T-helper 17 cell (primary cell): ENCODE measurements around the gene EID2. TPM values are rescaled to one million over a fixed set of nuclear protein-coding genes. Genes with fewer than 3 reads are reported as not detected.

Source experiments
- ATAC-seq: fragments of 150-1000 bp; cut with Tn5 transposase; 2 replicates; pipeline ENCODE4 v1.10.0; 2021; ENCODE audit warnings: mild to moderate bottlenecking, moderate library complexity
- DNase-seq, 3 donors: peaks; one replicate each; pipeline versions ENCODE4 v3.0.0 to v3.0.0-alpha.2; 2020 to 2021
- H3K9me3 ChIP-seq: one replicate; pipeline ENCODE4 v1.7.0; 2013; ENCODE audit warnings: low read length, mild to moderate bottlenecking; ENCODE audit not compliant: control insufficient read depth, poor library complexity, severe bottlenecking
- H3K27ac Mint-ChIP-seq: one replicate; pipeline ENCODE4 v1.8.0; 2022; ENCODE audit warnings: mild to moderate bottlenecking, moderate library complexity, mixed read lengths
- H3K27me3 Mint-ChIP-seq: one replicate; pipeline ENCODE4 v1.8.0; 2022; ENCODE audit warnings: mixed read lengths
- H3K36me3 Mint-ChIP-seq: one replicate; pipeline ENCODE4 v1.8.0; 2022; ENCODE audit warnings: low read depth, mixed read lengths
- H3K4me1 Mint-ChIP-seq: one replicate; pipeline ENCODE4 v1.8.0; 2022; ENCODE audit warnings: mild to moderate bottlenecking, mixed read lengths
- H3K4me3 Mint-ChIP-seq: one replicate; pipeline ENCODE4 v1.8.0; 2022; ENCODE audit warnings: mild to moderate bottlenecking, moderate library complexity, mixed read lengths
- total RNA-seq, 4 donors: library from RNA in 2 of 4; stranded (reverse) in 2 of 4; gene quantifications; one replicate each; pipeline ENCODE4 v1.2.3 and lab custom pipeline; 2022 to 2026

Gene EID2
- total RNA-seq, 2 donors from 2014 or later = 14.4 to 15.1 TPM

DNA sequence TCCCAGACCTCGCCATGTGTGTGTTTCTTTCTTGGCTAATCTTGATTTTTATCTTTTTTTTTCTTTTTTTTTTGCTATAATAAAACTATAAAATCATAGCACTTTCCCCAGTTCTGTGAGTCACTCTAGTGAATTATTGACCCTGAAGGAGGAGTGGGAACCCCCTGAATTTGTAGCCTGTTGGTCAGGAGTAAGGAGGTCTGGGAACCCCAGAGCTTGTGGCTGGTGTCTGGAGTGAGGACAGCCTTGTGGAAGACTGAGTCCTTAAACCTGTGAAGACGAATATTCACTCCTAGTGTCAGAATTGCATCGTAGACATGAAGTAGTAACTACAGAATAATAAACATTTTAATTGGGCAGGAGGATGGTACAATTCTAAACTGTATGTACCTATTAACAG, 14.8 kb downstream of the EID2 start:
- no peak for ATAC-seq
- H3K27me3 Mint-ChIP-seq = no peaks in the 10 kb centered on the region
- H3K4me3 Mint-ChIP-seq = no peak overlapping the region
- H3K27ac Mint-ChIP-seq = no peak overlapping the region
- no peaks in the 10 kb centered on the region for H3K9me3 ChIP-seq
- no peaks in the 10 kb centered on the region for H3K36me3 Mint-ChIP-seq
- no peak for DNase-seq
- no peaks in the 10 kb centered on the region for H3K4me1 Mint-ChIP-seq

DNA sequence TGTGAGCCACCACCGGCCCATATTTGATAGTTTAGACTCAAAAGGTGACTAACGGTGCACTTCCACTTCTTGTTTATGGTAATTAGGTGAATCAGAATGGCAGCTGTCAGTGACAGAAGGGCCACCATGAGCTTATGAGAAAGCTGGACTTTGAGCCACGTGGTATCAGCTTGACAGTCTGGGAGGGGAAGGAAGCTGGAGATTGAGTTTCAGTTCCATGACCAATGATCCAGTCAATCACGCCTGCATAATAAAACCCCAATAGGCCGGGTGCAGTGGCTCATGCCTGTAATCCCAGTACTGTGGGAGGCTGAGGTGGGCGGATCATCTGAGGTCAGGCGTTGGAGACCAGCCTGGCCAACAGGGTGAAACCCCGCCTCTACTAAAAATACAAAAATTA, 15.5 kb downstream of the EID2 start:
- Mint-ChIP-seq H3K4me3 (no peak overlapping the region), H3K36me3 (no peaks in the 10 kb centered on the region), H3K27ac (no peak overlapping the region), H3K27me3 (no peaks in the 10 kb centered on the region), H3K4me1 (no peaks in the 10 kb centered on the region)
- ATAC-seq (no peak), DNase-seq (no peak)
- no peaks in the 10 kb centered on the region for H3K9me3 ChIP-seq

DNA sequence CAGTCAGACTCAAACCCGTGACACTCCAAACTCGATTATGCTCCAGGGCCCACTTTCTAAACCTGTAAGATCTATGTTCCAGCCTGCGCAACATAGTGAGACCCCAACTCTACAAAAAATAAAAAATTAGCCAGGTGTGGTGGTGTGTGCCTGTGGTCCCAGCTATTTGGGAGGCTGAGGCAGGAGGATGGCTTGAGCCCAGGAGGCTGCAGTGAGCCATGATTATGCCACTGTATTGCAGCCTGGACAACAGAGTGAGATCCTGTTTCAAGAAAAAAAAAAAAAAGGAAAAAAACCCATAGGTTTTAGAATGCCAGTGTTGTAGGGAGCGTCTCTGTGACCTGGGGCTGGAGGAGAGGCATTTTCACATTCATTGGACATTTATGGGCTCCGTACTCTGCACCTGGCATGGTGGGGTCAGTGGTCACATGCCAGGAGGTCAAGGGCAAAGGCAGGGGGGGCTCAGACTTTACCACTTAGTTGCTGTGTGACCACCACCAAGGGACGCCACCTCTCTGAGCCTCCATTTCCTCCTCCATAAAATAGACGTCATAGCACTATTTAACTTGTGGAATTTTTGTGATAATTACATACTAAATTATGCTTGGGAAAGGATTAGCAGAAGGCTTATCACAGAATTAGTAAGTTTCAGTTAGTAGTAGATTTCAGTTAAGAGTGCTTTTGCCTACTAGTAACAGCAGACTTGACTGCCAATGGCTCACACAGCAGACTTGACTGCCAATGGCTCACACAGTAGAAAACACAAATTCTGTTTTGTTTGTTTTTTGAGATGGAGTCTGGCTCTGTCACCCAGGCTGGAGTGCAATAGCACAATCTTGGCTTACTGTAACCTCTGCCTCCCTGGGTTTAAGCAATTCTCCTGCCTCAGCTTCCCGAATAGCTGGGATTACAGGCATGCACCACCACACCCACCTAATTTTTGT, 19.1 kb downstream of the EID2 start:
- Mint-ChIP-seq H3K36me3 (peaks cover 7% of the 10 kb centered on the region), H3K4me1 (peaks cover 9% of the 10 kb centered on the region), H3K27ac (no peak overlapping the region), H3K4me3 (no peak overlapping the region), H3K27me3 (peaks cover 18% of the 10 kb centered on the region)
- ATAC-seq = no peak
- H3K9me3 ChIP-seq = no peaks in the 10 kb centered on the region
- DNase-seq = no peak

DNA sequence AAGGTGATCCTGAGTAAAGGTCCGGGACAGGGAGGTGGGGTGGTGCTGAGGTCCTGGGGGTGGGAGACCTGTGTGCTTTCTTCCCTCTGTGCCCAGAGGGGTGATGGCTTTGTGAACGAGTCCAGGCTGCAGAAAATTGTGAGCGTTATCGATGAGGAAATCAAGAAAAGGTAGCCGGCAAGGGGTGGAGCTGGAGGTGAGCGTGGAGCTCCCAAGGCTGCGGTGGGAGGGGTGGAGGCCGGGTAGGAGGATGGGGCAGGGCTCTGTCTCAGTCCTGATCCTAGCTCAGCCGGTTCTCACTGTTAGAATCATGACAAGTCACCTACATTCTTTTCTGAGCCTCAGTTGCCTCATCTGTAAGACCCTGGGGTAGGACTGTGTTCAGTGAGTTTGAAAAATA, 21.0 kb downstream of the EID2 start:
- Mint-ChIP-seq H3K27me3 (peaks cover 29% of the 10 kb centered on the region), H3K36me3 (peaks cover 10% of the 10 kb centered on the region), H3K27ac (no peak overlapping the region), H3K4me1 (peaks cover 13% of the 10 kb centered on the region), H3K4me3 (no peak overlapping the region)
- no peak for DNase-seq
- ATAC-seq = no peak
- no peaks in the 10 kb centered on the region for H3K9me3 ChIP-seq

DNA sequence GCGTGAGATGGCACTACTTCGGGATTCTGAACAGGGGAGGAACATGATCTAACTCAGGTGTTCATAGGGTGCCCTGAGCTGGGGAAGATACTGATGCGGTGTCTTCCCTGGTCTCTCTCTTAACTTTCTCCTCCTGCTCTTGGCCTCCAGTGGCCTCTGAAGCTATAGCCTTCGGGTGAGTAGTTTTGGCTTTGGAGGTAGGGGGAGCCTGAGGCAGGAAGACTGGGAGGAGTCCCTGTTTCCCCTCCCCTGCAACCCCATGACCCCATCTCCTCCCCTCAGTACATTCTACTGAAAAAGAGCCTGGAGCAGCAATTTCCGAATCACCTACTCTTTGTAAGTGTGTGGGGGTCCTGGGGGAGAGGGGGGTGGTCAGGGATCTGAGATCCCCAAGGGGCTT, 21.5 kb downstream of the EID2 start:
- peaks cover 34% of the 10 kb centered on the region for H3K27me3 Mint-ChIP-seq
- H3K4me1 Mint-ChIP-seq = peaks cover 13% of the 10 kb centered on the region
- H3K9me3 ChIP-seq = no peaks in the 10 kb centered on the region
- DNase-seq (no peak), ATAC-seq (no peak)
- peaks cover 10% of the 10 kb centered on the region for H3K36me3 Mint-ChIP-seq
- H3K4me3 Mint-ChIP-seq = no peak overlapping the region
- H3K27ac Mint-ChIP-seq = peak overlapping the region; percentile 39

DNA sequence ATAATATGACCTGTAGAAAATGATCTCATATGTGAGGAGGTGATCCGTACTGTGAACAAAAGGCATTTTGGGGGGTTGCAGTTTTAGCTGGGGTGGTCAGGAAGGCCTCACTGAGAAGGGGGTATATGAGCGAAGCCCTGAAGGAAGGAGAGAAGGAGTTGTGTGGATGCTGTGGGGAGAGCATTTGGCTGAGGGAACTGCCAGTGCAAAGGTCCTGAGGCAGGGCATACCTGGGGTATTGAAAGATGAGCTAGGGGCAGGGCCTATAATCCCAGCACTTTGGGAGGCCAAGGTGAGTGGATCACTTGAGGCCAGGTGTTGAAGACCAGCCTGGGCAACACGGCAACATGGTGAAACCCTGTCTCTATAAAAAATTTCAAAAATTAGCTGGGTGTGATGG, 22.5 kb downstream of the EID2 start:
- H3K9me3 ChIP-seq = no peaks in the 10 kb centered on the region
- Mint-ChIP-seq H3K4me3 (peak overlapping the region; percentile 57), H3K27me3 (peaks cover 41% of the 10 kb centered on the region)

DNA sequence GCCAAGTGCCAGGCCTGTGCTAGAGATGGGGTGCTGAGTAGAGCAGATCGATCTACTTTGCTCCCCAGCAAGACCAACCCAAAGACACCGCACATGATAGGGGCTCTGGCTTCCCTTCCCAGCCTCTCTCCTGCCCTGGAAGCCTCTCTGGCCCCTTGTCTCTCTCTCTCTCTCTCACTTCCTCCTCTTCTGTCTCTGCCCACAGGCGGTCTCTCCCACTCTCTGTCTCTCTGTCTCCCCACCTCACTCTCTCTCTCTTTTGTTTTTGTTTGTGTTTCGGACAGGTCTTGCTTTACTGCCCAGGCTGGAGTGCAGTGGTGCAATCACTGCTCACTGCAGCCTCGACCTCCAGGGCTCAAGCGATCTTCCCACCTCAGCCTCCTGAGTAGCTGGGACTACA, 23.7 kb downstream of the EID2 start:
- Mint-ChIP-seq H3K27me3 (peaks cover 47% of the 10 kb centered on the region), H3K4me3 (peak overlapping the region; percentile 74), H3K27ac (no peak overlapping the region), H3K4me1 (peaks cover 15% of the 10 kb centered on the region), H3K36me3 (peaks cover 10% of the 10 kb centered on the region)
- DNase-seq = no peak
- ATAC-seq = no peak
- no peaks in the 10 kb centered on the region for H3K9me3 ChIP-seq

More for the DNA sequence above, 22.5 kb downstream of the EID2 start:
- H3K4me1 Mint-ChIP-seq = peaks cover 15% of the 10 kb centered on the region
- no peak for ATAC-seq
- H3K27ac Mint-ChIP-seq = no peak overlapping the region
- peaks cover 10% of the 10 kb centered on the region for H3K36me3 Mint-ChIP-seq
- no peak for DNase-seq

DNA sequence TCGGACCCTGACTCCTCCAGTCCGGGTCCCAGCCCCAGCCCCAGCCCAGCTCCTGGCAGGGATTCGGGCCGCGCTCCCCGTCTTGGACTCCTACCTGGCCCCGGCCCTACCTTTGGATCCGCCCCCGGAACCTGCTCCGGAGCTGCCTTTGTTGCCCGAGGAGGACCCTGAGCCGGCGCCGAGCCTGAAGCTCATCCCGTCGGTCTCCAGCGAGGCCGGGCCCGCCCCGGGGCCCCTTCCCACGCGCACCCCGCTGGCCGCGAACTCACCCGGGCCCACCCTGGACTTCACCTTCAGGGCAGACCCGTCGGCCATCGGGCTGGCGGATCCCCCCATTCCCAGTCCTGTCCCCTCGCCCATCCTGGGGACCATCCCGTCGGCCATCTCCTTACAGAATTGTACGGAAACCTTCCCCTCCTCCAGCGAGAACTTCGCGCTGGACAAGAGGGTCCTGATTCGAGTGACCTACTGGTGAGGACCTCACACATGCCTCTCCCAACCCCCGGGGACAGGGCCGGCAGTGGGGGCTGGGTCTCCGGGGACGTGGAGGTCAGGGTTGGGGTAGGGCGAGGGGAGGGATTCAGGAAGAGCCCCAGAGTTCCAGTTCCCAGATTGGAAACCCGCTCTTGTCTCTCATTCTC, 24.3 kb downstream of the EID2 start:
- H3K9me3 ChIP-seq = no peaks in the 10 kb centered on the region
- no peak for ATAC-seq
- H3K27ac Mint-ChIP-seq = no peak overlapping the region
- H3K36me3 Mint-ChIP-seq = peaks cover 10% of the 10 kb centered on the region
- peak overlapping the region; percentile 74 for H3K4me3 Mint-ChIP-seq
- H3K4me1 Mint-ChIP-seq = peaks cover 15% of the 10 kb centered on the region
- DNase-seq = peak in 1 of 3 donors; percentile 28
- H3K27me3 Mint-ChIP-seq = peaks cover 47% of the 10 kb centered on the region

DNA sequence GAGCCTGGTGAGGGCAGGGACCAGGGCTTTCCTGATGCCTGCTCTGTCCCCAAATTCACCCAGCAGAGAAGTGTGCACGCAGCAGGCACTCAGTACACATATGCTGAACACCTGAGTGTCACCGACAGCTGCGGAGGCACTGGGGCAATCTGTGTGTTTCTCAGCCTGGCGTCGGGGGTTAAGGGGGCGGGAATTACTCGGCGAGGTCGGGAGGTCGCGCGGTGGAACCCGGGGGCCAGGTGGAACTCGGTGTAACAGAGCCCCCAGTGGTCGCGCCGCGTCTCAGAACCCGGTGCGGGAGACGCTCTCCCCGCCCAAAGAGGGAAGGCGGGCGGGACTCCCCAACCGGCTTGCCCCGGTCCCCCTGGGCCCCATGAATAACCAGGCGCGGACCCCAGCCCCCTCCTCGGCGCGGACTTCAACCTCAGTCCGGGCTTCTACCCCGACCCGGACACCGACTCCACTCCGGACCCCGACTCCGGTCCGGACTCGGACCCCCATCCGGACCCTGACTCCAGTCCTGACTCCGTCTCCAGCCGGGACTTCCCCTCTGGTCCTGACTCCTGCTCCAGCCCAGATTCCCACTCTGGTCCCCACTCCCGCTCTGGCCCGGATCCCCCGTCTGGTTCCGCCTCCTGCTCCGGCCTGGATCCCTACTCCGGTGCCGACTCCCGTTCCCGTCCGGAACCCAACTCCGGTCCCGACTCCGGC, 25.0 kb downstream of the EID2 start, which contains the start of gene SELENOV:
TSS of gene SELENOV (plus strand) at position 300 of the 711 bp plus-strand sequence. CDS start at position 374, 74 bp downstream.
- Mint-ChIP-seq H3K4me1 (peaks cover 15% of the 10 kb centered on the region), H3K4me3 (peak within 1 kb of the TSS; percentile 80), H3K27ac (no peak within 1 kb of the TSS), H3K36me3 (peaks cover 10% of the 10 kb centered on the region), H3K27me3 (peaks cover 47% of the 10 kb centered on the region)
- H3K9me3 ChIP-seq = no peaks in the 10 kb centered on the region
- ATAC-seq (peak; percentile 62), DNase-seq (no peak)

DNA sequence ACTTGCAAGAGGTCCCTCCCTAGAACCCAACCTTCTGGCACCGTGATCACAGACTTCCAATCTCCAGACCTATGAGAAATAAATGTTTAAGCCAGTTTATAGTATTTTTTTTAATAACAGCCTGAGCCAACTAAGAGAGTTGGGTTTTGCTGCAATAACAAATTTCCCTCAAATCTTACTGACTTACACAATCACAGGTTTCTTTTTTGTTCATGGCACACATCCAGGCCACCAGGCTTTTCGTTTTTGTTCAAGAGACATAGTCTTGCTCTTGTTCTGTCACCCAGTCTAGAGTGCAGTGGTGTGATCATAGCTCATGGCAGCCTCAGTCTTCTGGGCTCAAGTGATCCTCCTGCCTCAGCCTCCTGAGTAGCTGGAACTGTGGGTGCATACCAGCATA, 27.0 kb downstream of the EID2 start:
- peaks cover 16% of the 10 kb centered on the region for H3K4me1 Mint-ChIP-seq

DNA sequence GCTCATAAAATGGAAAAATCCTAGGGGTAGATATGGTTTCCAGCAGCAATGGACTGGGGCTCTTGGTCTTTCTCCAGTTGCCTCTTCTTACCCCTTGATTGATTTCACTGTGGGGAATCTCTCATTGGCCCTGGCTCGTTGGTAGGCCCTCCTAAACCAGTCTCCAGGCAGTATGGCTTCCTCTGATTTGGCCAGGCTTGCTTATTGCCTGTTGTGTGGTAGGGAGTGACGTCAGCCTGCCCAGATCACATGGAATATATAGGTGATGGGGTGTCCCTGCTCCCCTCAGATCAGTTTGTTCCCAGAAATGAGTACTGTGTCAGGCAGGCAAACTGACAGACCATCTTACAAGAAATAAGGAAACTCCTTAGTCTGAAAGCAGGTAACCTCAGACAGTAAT, 30.7 kb downstream of the EID2 start:
- Mint-ChIP-seq H3K4me3 (no peak overlapping the region), H3K27ac (no peak overlapping the region), H3K4me1 (peaks cover 21% of the 10 kb centered on the region), H3K36me3 (peaks cover 6% of the 10 kb centered on the region), H3K27me3 (peaks cover 65% of the 10 kb centered on the region)
- DNase-seq = no peak
- H3K9me3 ChIP-seq = no peaks in the 10 kb centered on the region
- no peak for ATAC-seq

More for the DNA sequence above, 27.0 kb downstream of the EID2 start:
- H3K27ac Mint-ChIP-seq = no peak overlapping the region
- ATAC-seq (no peak), DNase-seq (no peak)
- peaks cover 10% of the 10 kb centered on the region for H3K36me3 Mint-ChIP-seq
- no peak overlapping the region for H3K4me3 Mint-ChIP-seq
- H3K27me3 Mint-ChIP-seq = peaks cover 61% of the 10 kb centered on the region
- H3K9me3 ChIP-seq = no peaks in the 10 kb centered on the region

DNA sequence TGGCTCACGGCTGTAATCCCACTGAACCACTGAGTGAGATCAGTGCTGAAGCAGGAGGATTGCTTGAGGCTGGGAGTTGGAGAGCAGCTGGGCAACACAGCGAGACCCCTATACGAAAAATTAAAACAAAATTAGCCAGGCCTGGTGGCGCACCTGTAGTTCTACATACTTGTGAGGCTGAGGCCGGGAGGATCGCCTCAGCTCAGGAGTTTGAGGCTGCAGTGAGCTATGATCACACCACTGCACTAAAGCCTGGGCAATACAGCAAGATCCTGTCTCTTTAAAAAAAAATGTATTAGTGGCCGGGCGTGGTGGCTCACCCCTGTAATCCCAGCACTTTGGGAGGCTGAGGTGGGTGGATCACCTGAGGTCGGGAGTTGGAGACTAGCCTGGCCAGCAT, 31.3 kb downstream of the EID2 start:
- no peaks in the 10 kb centered on the region for H3K9me3 ChIP-seq
- Mint-ChIP-seq H3K36me3 (peaks cover 7% of the 10 kb centered on the region), H3K27me3 (peaks cover 65% of the 10 kb centered on the region), H3K4me3 (no peak overlapping the region), H3K27ac (no peak overlapping the region), H3K4me1 (peaks cover 24% of the 10 kb centered on the region)
- ATAC-seq (no peak), DNase-seq (no peak)
